Panc1 (cell line): Measurements from ENCODE around the gene TNNC2. TPM values are rescaled to one million over a fixed set of nuclear protein-coding genes. Genes with fewer than 3 reads are reported as not detected.
"Not testable (repeated sequence)": the region's sequence is repeated elsewhere in the genome, so short reads cannot be mapped to it uniquely, and the experiment has no call there.

ENCODE experiments used
- ATAC-seq: fragments of 200-7000 bp; cut with Tn5 transposase; 2 replicates; pipeline ENCODE4 v1.9.1; 2020; ENCODE audit warnings: mild to moderate bottlenecking, moderate library complexity
- BruUV-seq: library from RNA; stranded (reverse); fragments of 400-500 nt; replicated peaks from 2 replicates; lab custom pipeline; 2021; lab: Mats Ljungman, UMichigan
- CTCF ChIA-PET: fragments of 300-600 bp; sonication (Branson Sonifier 250); formaldehyde crosslinking; loops from one replicate; lab custom pipeline; 2022; ENCODE audit warnings: antibody characterized with exemption; lab: Charles Lee
- POLR2A ChIA-PET: fragments of 300-600 bp; sonication (Branson Sonifier 250); formaldehyde crosslinking; loops from one replicate; lab custom pipeline; 2022; ENCODE audit warnings: antibody characterized with exemption; lab: Charles Lee
- DNase-seq: peaks from one replicate; pipeline ENCODE4 v3.0.0-alpha.2; 2010; ENCODE audit warnings: low read depth, low spot score
- H3K27ac ChIP-seq: 2 replicates; pipeline ENCODE4 v1.5.1; 2011; ENCODE audit warnings: mild to moderate bottlenecking, low read length, inconsistent platforms
- H3K27me3 ChIP-seq: fragments of 200-500 bp; sonication (Bioruptor generic); 2 replicates; pipeline ENCODE4 v1.6.0; 2014; ENCODE audit warnings: low read length, inconsistent platforms; ENCODE audit not compliant: control insufficient read depth, insufficient read depth
- H3K36me3 ChIP-seq: fragments of 200-500 bp; sonication (Bioruptor generic); 2 replicates; pipeline ENCODE4 v1.5.1; 2014; ENCODE audit warnings: inconsistent platforms, mild to moderate bottlenecking, low read length, moderate library complexity; ENCODE audit not compliant: control insufficient read depth, insufficient read depth
- H3K4me1 ChIP-seq: 2 replicates; pipeline ENCODE4 v1.5.1; 2011; ENCODE audit warnings: inconsistent platforms, mild to moderate bottlenecking, low read length, moderate library complexity; ENCODE audit not compliant: control insufficient read depth, insufficient read depth
- H3K4me3 ChIP-seq, 2 experiments: 2 replicates each; pipeline ENCODE4 v1.5.1; 2011 to 2012; ENCODE audit warnings: low read depth in 2 of 2, low read length in 2 of 2, mild to moderate bottlenecking in 2 of 2, inconsistent platforms in 1 of 2, moderate library complexity in 1 of 2
- H3K9me3 ChIP-seq: fragments of 200-500 bp; sonication (Bioruptor generic); 2 replicates; pipeline ENCODE4 v1.5.1; 2014; ENCODE audit warnings: low read depth, mild to moderate bottlenecking, inconsistent platforms, low read length, moderate library complexity; ENCODE audit not compliant: control insufficient read depth, insufficient read depth
- CTCF ChIP-seq: fragments of 450-650 bp; IDR thresholded peaks from 2 replicates; pipeline ENCODE4 v1.5.1; 2017; ENCODE audit warnings: mild to moderate bottlenecking
- POLR2AphosphoS5 ChIP-seq: IDR thresholded peaks from 2 replicates; pipeline ENCODE4 v1.6.1; 2012; ENCODE audit warnings: mild to moderate bottlenecking, low read depth, low read length, moderate library complexity
- REST ChIP-seq, 2 experiments: IDR thresholded peaks; 2 replicates each; pipeline ENCODE4 v1.6.1; 2011 to 2012; ENCODE audit warnings: low read depth in 2 of 2, control low read depth in 1 of 2, low read length in 1 of 2, mild to moderate bottlenecking in 1 of 2, moderate library complexity in 1 of 2; ENCODE audit not compliant: insufficient read depth in 1 of 2
- SIN3A ChIP-seq: IDR thresholded peaks from 2 replicates; pipeline ENCODE4 v1.6.1; 2012; ENCODE audit warnings: low read depth, mild to moderate bottlenecking, low read length, moderate library complexity, borderline replicate concordance; ENCODE audit not compliant: insufficient read depth
- TCF7L2 ChIP-seq: IDR thresholded peaks from 2 replicates; pipeline ENCODE4 v1.6.1; 2011; ENCODE audit warnings: mild to moderate bottlenecking, low read depth, low read length, inconsistent platforms
- in situ Hi-C: cut with HindIII; loops from 2 replicates; pipeline ENCODE4 v1.10.0; 2016; ENCODE audit warnings: low sequenced_read_pairs, low pct_unique_long_range_greater_than_20kb
- intact Hi-C: fragments of 100-400 bp; cut with micrococcal nuclease; formaldehyde crosslinking; loops from one replicate; pipeline ENCODE4 v1.10.0; 2022; ENCODE audit not compliant: unreplicated experiment
- total RNA-seq: library from RNA; stranded (reverse); gene quantifications from one replicate; pipeline ENCODE4 v1.2.1, GENCODE V29; 2021; ENCODE audit not compliant: unreplicated experiment

Gene TNNC2
- total RNA-seq, 1 experiment from 2014 or later: 0.26 TPM

- intact Hi-C loops (no loop called here), in situ Hi-C loops (no loop called here)
- H3K4me1 ChIP-seq: no peaks in the 10 kb centered on the region
- no peaks in the 10 kb centered on the region for H3K9me3 ChIP-seq
- no TSS peak for BruUV-seq
- ChIA-PET CTCF (interaction anchor here (0.6 kb wide), 1 partner anchor 209 kb away, joined by 3 read pairs; no protein-coding TSS in a partner anchor), POLR2A (no interaction called here)
- no peak overlapping the region for H3K27ac ChIP-seq
- H3K36me3 ChIP-seq: peaks cover 3% of the 10 kb centered on the region
- H3K4me3 ChIP-seq: no peak overlapping the region
- ATAC-seq: no peak
- no peak for TF ChIP-seq TCF7L2
- TF ChIP-seq REST (IDR thresholded peaks at IDR 0.05; ENCODE audit: insufficient read depth in 1 of 2, low read depth in 2 of 2, low read length in 1 of 2): no peak
- no peak for TF ChIP-seq CTCF
- no peak for TF ChIP-seq SIN3A
- no peak for TF ChIP-seq POLR2AphosphoS5
- DNase-seq: no peak
- H3K27me3 ChIP-seq: no peaks in the 10 kb centered on the region
Measured at GRCh38 chr20:45801851-45802250, 25.3 kb downstream of the TNNC2 start.

- Histone ChIP-seq H3K36me3 (peaks cover 9% of the 10 kb centered on the region), H3K27me3 (no peaks in the 10 kb centered on the region), H3K4me1 (no peaks in the 10 kb centered on the region), H3K27ac (no peak overlapping the region), H3K9me3 (no peaks in the 10 kb centered on the region), H3K4me3 (no peak overlapping the region)
- in situ Hi-C loops (no loop called here), intact Hi-C loops (no loop called here)
- TF ChIP-seq CTCF: peak; percentile 84
- no peak for TF ChIP-seq TCF7L2
- CTCF ChIA-PET: interaction anchor here (0.6 to 1.1 kb wide), 5 partner anchors 15 to 202 kb away, joined by 3 to 10 read pairs (median 4); no protein-coding TSS in a partner anchor
- peak; percentile 96 for ATAC-seq
- POLR2A ChIA-PET: interaction anchor here (0.9 kb wide), 1 partner anchor 14 kb away, joined by 3 read pairs; no protein-coding TSS in a partner anchor
- no peak for DNase-seq
- BruUV-seq: no TSS peak
Measured at GRCh38 chr20:45798935-45799642, 28.0 kb downstream of the TNNC2 start.

GRCh38 chr20:45797955-45798354 is 29.2 kb downstream of the TNNC2 start:
- CTCF ChIA-PET, H3K9me3 ChIP-seq: not testable (repeated sequence)

GRCh38 chr20:45797510-45797909 is 29.6 kb downstream of the TNNC2 start:
- H3K27me3 ChIP-seq, POLR2A ChIA-PET, DNase-seq, in situ Hi-C loops, H3K36me3 ChIP-seq, CTCF ChIA-PET, BruUV-seq, H3K4me3 ChIP-seq, intact Hi-C loops, H3K27ac ChIP-seq, H3K4me1 ChIP-seq, ATAC-seq, H3K9me3 ChIP-seq: not testable (repeated sequence)

More at GRCh38 chr20:45797955-45798354, 29.2 kb downstream of the TNNC2 start:
- H3K4me3 ChIP-seq, ATAC-seq, H3K4me1 ChIP-seq, H3K27me3 ChIP-seq, in situ Hi-C loops, intact Hi-C loops, DNase-seq, BruUV-seq, H3K27ac ChIP-seq, H3K36me3 ChIP-seq: not testable (repeated sequence)
- POLR2A ChIA-PET: interaction anchor here (0.9 kb wide), 1 partner anchor 15 kb away, joined by 3 read pairs; no protein-coding TSS in a partner anchor
